Right lobe of liver (tissue), 6 donors: ENCODE measurements around the gene UQCC5. TPM values are rescaled to one million over a fixed set of nuclear protein-coding genes. Genes with fewer than 3 reads are reported as not detected.

Source experiments
- ATAC-seq, 4 donors: fragments of 200-7000 bp; cut with Tn5 transposase; one replicate each; pipeline ENCODE4 v1.9.1; 2020; ENCODE audit warnings: mild to moderate bottlenecking in 4 of 4, moderate library complexity in 4 of 4
- DNase-seq, 3 donors: peaks; one replicate each; pipeline ENCODE4 v3.0.0-alpha.2; 2020
- H3K27ac ChIP-seq, 3 donors: fragments of 200-600 bp; one replicate each; pipeline ENCODE4 v1.8.0; 2022
- H3K27me3 ChIP-seq, 2 donors: fragments of 200-600 bp; one replicate each; pipeline ENCODE4 v1.8.0; 2022
- H3K36me3 ChIP-seq, 4 donors: fragments of 200-600 bp; sonication (generic) in 1 of 4; one replicate each; pipeline versions ENCODE4 v1.5.1 to v1.8.0; 2017 to 2022; ENCODE audit warnings: control low read depth in 1 of 4
- H3K4me1 ChIP-seq, 4 donors: fragments of 200-600 bp; sonication (generic) in 1 of 4; one replicate each; pipeline versions ENCODE4 v1.5.1 to v1.8.0; 2017 to 2022; ENCODE audit warnings: control low read depth in 1 of 4
- H3K4me3 ChIP-seq, 3 donors: fragments of 200-600 bp; one replicate each; pipeline ENCODE4 v1.8.0; 2022
- H3K9me3 ChIP-seq, 4 donors: fragments of 200-600 bp; sonication (generic) in 1 of 4; one replicate each; pipeline versions ENCODE4 v1.5.1 to v1.8.0; 2017 to 2022; ENCODE audit warnings: control low read depth in 1 of 4
- CTCF ChIP-seq, 4 donors: fragments of 200-600 bp in 3 of 4; fragments of 450-650 bp in 1 of 4; IDR thresholded peaks; one replicate each; pipeline versions ENCODE4 v1.5.1 to v1.8.0; 2016 to 2022; ENCODE audit warnings: antibody characterized with exemption in 4 of 4, mild to moderate bottlenecking in 2 of 4
- POLR2A ChIP-seq: fragments of 450-650 bp; IDR thresholded peaks from one replicate; pipeline ENCODE4 v1.6.1; 2017; ENCODE audit warnings: antibody characterized with exemption, mild to moderate bottlenecking
- WGBS: methylation state at CpG from one replicate; pipeline ENCODE4 v1.1.6; 2018; ENCODE audit warnings: low coverage, low lambda C conversion rate; ENCODE audit not compliant: insufficient coverage; ENCODE audit errors: missing lambda C conversion rate; 5-methylcytosine and 5-hydroxymethylcytosine counted together
- intact Hi-C, 2 donors: fragments of 100-400 bp; cut with DNase I; formaldehyde crosslinking; loops; one replicate each; pipeline versions ENCODE4 v1.11.2 to v1.14.1; 2022
- long read RNA-seq: library from polyadenylated mRNA; unstranded; transcript quantifications from one replicate; pipeline ENCODE4 v2.0.0, GENCODE V29; 2019
- total RNA-seq, 6 experiments: library from RNA; depleted of rRNA in 2 of 6; stranded (reverse); fragments of >200 nt in 2 of 6; fragmentation: NEBNext Ultra II Directional in 3 of 6; extraction: Animal tissue kit (Norgen Biotek cat#: 25700) in 3 of 6; gene quantifications; one replicate each; pipeline versions ENCODE4 v1.1.0 to v1.2.4, GENCODE V29; 2016 to 2023
- donor health status: DM: no; HTN: yes; CAD: no.
- donor health status: DM: no; HTN: no; CAD: no.
- donor health status: DM: no; HTN: no; CAD: no.
- donor health status: DM: no; HTN: yes; CAD: no.
- donor health status: DM: no; HTN: yes; CAD: no.

Gene UQCC5, protein sequence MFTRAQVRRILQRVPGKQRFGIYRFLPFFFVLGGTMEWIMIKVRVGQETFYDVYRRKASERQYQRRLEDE
- 1 to 10 TPM in 5 of 6 experiments, under 1 TPM in 1; 0.81 to 8.3 (median 4.3) TPM for total RNA-seq
- long read RNA-seq, partial matches to known transcripts: 0 of 2 reads
- long read RNA-seq, other reads (novel, unspliced or antisense): 0 of 2 reads

DNA sequence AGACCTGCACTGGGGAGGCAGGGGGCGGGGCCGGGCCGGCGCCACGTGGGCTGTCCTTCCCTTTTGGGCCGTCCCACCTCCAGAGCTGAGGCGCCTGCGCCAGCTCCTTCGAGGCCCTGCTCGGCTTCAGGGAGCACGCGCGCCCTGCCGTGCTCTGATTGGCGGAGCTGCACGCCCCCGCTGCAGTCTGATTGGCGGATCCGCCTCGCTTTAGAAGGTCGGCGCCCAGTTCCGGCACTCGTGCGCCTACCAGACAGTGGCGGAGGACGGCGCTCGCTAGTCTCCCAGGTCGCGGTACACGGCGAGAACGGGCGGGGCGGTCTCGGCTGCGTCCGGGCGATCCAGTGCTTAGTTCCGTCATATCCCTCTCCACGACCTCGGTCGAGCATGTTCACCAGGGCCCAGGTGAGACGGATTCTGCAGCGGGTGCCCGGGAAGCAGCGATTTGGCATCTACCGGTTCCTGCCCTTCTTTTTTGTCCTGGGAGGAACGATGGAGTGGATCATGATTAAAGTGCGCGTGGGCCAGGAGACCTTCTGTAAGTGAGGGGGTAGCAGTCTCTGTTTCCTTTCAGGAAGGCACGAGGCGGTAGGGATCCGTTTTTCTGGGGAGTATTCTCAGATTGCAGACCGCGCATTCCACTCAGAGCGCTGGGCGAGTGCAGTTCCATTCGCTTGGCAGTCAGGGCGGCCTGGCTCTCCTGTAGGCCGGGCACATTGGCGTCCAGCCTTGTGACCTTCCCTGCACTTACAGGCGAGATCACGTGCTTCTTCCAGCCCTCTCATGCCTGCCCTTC lies at the start of gene UQCC5:
TSS of gene UQCC5 (plus strand) at position 237 of the 796 bp plus-strand sequence. CDS start at position 388, 151 bp downstream.
- Histone ChIP-seq H3K27me3 (no peaks in the 10 kb centered on the region), H3K4me3 (peak within 1 kb of the TSS; percentile 63 to 74 (median 74)), H3K36me3 (no peaks in the 10 kb centered on the region), H3K4me1 (peaks cover 0 to 20% (median 3%) of the 10 kb centered on the region in 4 donors), H3K27ac (peak within 1 kb of the TSS; percentile 51 to 76 (median 62)), H3K9me3 (no peaks in the 10 kb centered on the region)
- intact Hi-C loops: no loop called here
- TF ChIP-seq CTCF (IDR thresholded peaks at IDR 0.05) (peak in 1 of 4 donors; percentile 14), POLR2A (peak; percentile 99)
- DNase-seq (peak; percentile 98 to 99 (median 99)), ATAC-seq (peak; percentile 92 to 94 (median 94))
- WGBS: under 1% methylated on average over 20 of the region's 65 CpGs

DNA sequence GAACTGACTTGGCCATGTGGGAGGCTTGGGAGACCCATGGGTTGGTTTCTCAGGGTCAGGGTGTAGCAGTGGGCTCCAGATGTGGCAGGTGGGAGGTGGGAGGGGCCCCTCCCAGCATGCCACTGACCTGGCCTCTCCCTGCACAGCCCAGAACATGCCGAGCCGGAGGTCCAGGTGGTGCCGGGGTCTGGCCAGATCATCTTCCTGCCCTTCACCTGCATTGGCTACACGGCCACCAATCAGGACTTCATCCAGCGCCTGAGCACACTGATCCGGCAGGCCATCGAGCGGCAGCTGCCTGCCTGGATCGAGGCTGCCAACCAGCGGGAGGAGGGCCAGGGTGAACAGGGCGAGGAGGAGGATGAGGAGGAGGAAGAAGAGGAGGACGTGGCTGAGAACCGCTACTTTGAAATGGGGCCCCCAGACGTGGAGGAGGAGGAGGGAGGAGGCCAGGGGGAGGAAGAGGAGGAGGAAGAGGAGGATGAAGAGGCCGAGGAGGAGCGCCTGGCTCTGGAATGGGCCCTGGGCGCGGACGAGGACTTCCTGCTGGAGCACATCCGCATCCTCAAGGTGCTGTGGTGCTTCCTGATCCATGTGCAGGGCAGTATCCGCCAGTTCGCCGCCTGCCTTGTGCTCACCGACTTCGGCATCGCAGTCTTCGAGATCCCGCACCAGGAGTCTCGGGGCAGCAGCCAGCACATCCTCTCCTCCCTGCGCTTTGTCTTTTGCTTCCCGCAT lies 49.2 kb upstream of the UQCC5 start:
- no peaks in the 10 kb centered on the region for H3K27me3 ChIP-seq
- no peak for DNase-seq

GRCh38 chr3:52487788-52488691 lies 48.4 kb upstream of the UQCC5 start:
- no peaks in the 10 kb centered on the region for H3K27me3 ChIP-seq
- DNase-seq (no peak), ATAC-seq (no peak)
- TF ChIP-seq CTCF (IDR thresholded peaks at IDR 0.05) (no peak), POLR2A (no peak)
- intact Hi-C loops: loop anchor here in 1 of 2 donors (10.0 kb wide), 1 partner anchor 187 kb away; no protein-coding TSS in a partner anchor
- no peak overlapping the region for H3K27ac ChIP-seq
- H3K4me1 ChIP-seq: no peaks in the 10 kb centered on the region
- no peak overlapping the region for H3K4me3 ChIP-seq
- H3K36me3 ChIP-seq: peaks cover 0 to 52% (median 17%) of the 10 kb centered on the region in 4 donors
- no peaks in the 10 kb centered on the region for H3K9me3 ChIP-seq
- WGBS: 86% methylated on average over 7 of the region's 59 CpGs

More for the DNA sequence above, 49.2 kb upstream of the UQCC5 start:
- intact Hi-C loops: loop anchor here in 1 of 2 donors (10.0 kb wide), 1 partner anchor 188 kb away; no protein-coding TSS in a partner anchor
- H3K4me3 ChIP-seq: no peak overlapping the region
- H3K9me3 ChIP-seq: no peaks in the 10 kb centered on the region
- WGBS: 90% methylated on average over 14 of the region's 31 CpGs
- H3K36me3 ChIP-seq: peaks cover 0 to 49% (median 16%) of the 10 kb centered on the region in 4 donors
- no peak overlapping the region for H3K27ac ChIP-seq
- no peak for ATAC-seq
- TF ChIP-seq CTCF (IDR thresholded peaks at IDR 0.05): no peak
- TF ChIP-seq POLR2A: no peak
- no peaks in the 10 kb centered on the region for H3K4me1 ChIP-seq

- H3K36me3 ChIP-seq: peaks cover 0 to 52% (median 17%) of the 10 kb centered on the region in 4 donors
- intact Hi-C loops: loop anchor here in 1 of 2 donors (10.0 kb wide), 1 partner anchor 186 kb away; no protein-coding TSS in a partner anchor
- H3K27ac ChIP-seq: no peak overlapping the region
- H3K4me1 ChIP-seq: no peaks in the 10 kb centered on the region
- H3K4me3 ChIP-seq: no peak overlapping the region
- DNase-seq: no peak
- no peak for ATAC-seq
- H3K27me3 ChIP-seq: no peaks in the 10 kb centered on the region
- WGBS: no CpG with 5 or more reads among the region's 3 CpGs
- no peaks in the 10 kb centered on the region for H3K9me3 ChIP-seq
- no peak for TF ChIP-seq POLR2A
Observed at GRCh38 chr3:52488746-52489145, 47.7 kb upstream of the UQCC5 start.
